ENCODE data around the gene RAC2. TPM values are rescaled to one million over a fixed set of nuclear protein-coding genes. Genes with fewer than 3 reads are reported as not detected.
A peak's percentile ranks its signal among the peaks of the same experiment; 100 is the strongest.

RAC2 gene
- total RNA-seq, 1 experiment from 2014 or later = 50.5 TPM

DNA sequence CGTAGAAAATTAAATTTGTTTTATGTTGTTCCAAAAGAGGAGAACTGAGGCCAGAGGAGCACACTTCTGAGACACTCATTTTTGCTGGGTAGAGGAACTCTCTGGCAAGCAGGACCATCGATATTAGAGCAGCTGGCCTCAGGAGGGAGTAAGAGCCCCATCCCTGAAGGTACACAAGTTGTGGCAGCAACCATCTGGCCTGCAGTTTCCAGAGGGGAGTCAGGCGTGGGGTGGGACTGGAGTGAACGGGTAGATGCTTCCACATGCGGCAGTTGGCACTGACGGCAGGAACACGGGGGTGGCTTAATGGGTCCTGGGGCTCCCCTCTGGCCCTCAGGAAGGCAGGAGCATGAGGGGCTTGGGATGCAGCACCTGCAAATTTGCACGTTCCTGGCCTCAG, 18.6 kb downstream of the RAC2 start:
- BruUV-seq (replicated peaks) = TSS peak; percentile 77
- CTCF ChIA-PET = no interaction called here
- POLR2A ChIA-PET (ENCODE audit: unreplicated experiment) = no interaction called here
- no peaks in the 10 kb centered on the region for H3K9me2 ChIP-seq (replicated peaks; ENCODE audit: low read length)
- no peaks in the 10 kb centered on the region for H3K27me3 ChIP-seq (ENCODE audit: low read length)
- H3K4me1 ChIP-seq (ENCODE audit: insufficient read depth, low read length) = peaks cover 25% of the 10 kb centered on the region
- H2AFZ ChIP-seq (ENCODE audit: low read length) = no peak overlapping the region
- ATAC-seq = no peak
- H3K9ac ChIP-seq (ENCODE audit: low read length) = no peak overlapping the region
- no peaks in the 10 kb centered on the region for H3K79me2 ChIP-seq (ENCODE audit: low read length)
- H3K36me3 ChIP-seq (ENCODE audit: low read depth, low read length) = no peaks in the 10 kb centered on the region; the same call in 1 of the 2 replicates
- H3K4me3 ChIP-seq (ENCODE audit: low read length) = no peak overlapping the region
- H3K9me3 ChIP-seq (ENCODE audit: low read length) = no peaks in the 10 kb centered on the region
- no peak overlapping the region for H3K27ac ChIP-seq (ENCODE audit: low read length)
- TF ChIP-seq EZH2phosphoT487 (IDR thresholded peaks at IDR 0.05; ENCODE audit: borderline replicate concordance, low read length) = no peak
- TF ChIP-seq, protein P1, sequence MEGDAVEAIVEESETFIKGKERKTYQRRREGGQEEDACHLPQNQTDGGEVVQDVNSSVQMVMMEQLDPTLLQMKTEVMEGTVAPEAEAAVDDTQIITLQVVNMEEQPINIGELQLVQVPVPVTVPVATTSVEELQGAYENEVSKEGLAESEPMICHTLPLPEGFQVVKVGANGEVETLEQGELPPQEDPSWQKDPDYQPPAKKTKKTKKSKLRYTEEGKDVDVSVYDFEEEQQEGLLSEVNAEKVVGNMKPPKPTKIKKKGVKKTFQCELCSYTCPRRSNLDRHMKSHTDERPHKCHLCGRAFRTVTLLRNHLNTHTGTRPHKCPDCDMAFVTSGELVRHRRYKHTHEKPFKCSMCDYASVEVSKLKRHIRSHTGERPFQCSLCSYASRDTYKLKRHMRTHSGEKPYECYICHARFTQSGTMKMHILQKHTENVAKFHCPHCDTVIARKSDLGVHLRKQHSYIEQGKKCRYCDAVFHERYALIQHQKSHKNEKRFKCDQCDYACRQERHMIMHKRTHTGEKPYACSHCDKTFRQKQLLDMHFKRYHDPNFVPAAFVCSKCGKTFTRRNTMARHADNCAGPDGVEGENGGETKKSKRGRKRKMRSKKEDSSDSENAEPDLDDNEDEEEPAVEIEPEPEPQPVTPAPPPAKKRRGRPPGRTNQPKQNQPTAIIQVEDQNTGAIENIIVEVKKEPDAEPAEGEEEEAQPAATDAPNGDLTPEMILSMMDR (conservative IDR thresholded peaks at IDR 0.05; ENCODE audit: low read depth, low read length) = 0 out of 2 replicates have a peak, but pooled peaks have one; percentile 16
- no peaks in the 10 kb centered on the region for H4K20me1 ChIP-seq (ENCODE audit: low read length)
- intact Hi-C loops (cut with micrococcal nuclease) = no loop called here
- no peak overlapping the region for H3K4me2 ChIP-seq (ENCODE audit: low read length)
- DNase-seq = no peak
- no peaks in the 10 kb centered on the region for H3F3A ChIP-seq (ENCODE audit: low read length, unreplicated experiment)

GRCh38 chr22:37224757-37225420, 19.2 kb downstream of the RAC2 start:
- CTCF ChIA-PET = no interaction called here
- H3K27me3 ChIP-seq (ENCODE audit: low read length) = no peaks in the 10 kb centered on the region
- H3K4me3 ChIP-seq (ENCODE audit: low read length) = no peak overlapping the region
- POLR2A ChIA-PET (ENCODE audit: unreplicated experiment) = no interaction called here
- H3K9ac ChIP-seq (ENCODE audit: low read length) = no peak overlapping the region
- H3K27ac ChIP-seq (ENCODE audit: low read length) = no peak overlapping the region
- intact Hi-C loops (cut with micrococcal nuclease) = no loop called here
- H3K79me2 ChIP-seq (ENCODE audit: low read length) = no peaks in the 10 kb centered on the region
- BruUV-seq (replicated peaks) = no TSS peak
- DNase-seq (no peak), ATAC-seq (no peak)
- H3K9me3 ChIP-seq (ENCODE audit: low read length) = no peaks in the 10 kb centered on the region
- no peaks in the 10 kb centered on the region for H3K9me2 ChIP-seq (replicated peaks; ENCODE audit: low read length)
- H4K20me1 ChIP-seq (ENCODE audit: low read length) = no peaks in the 10 kb centered on the region
- no peak overlapping the region for H3K4me2 ChIP-seq (ENCODE audit: low read length)
- H3K4me1 ChIP-seq (ENCODE audit: insufficient read depth, low read length) = peaks cover 20% of the 10 kb centered on the region
- TF ChIP-seq EZH2 (IDR thresholded peaks at IDR 0.05; ENCODE audit: low read length, unreplicated experiment) = no peak
- TF ChIP-seq EZH2phosphoT487 (IDR thresholded peaks at IDR 0.05; ENCODE audit: borderline replicate concordance, low read length) = no peak
- TF ChIP-seq, protein P1 (conservative IDR thresholded peaks at IDR 0.05; ENCODE audit: low read depth, low read length) = no peak
- no peaks in the 10 kb centered on the region; the same call in 1 of the 2 replicates for H3K36me3 ChIP-seq (ENCODE audit: low read depth, low read length)
- no peaks in the 10 kb centered on the region for H3F3A ChIP-seq (ENCODE audit: low read length, unreplicated experiment)
- H2AFZ ChIP-seq (ENCODE audit: low read length) = no peak overlapping the region

DNA sequence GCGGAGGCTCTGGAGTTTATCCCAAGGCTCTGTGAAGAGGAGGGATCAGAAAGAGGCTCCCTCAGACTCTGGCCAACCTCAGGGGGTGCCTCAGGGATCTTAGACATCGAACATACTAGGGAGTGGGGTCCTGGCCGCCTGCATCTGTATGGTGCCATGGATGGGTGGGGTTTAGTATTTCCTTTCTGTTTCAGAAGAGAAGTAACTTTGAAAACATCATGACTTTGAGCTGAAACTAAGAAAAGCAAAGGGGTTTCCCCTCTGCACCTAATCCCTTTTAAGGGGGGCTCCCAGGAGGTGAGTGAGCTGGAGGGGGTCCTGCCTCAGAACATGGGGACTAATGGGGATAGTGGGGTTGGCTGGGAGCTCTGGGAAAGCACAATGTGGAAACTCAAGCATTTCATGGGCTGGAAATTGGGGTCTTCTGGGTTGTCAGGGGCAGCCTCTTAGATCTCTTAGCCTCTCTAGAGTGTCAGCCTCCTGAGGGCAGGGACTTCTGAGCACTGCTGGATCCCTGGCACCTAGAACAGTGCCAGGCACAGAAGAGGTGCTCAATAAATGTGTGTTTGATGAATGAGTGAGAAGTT, 20.0 kb downstream of the RAC2 start:
- DNase-seq (no peak), ATAC-seq (no peak)
- no peak for TF ChIP-seq EZH2phosphoT487 (IDR thresholded peaks at IDR 0.05; ENCODE audit: borderline replicate concordance, low read length)
- Histone ChIP-seq H3K9ac (ENCODE audit: low read length) (no peak overlapping the region), H3F3A (ENCODE audit: low read length, unreplicated experiment) (no peaks in the 10 kb centered on the region), H3K27me3 (ENCODE audit: low read length) (no peaks in the 10 kb centered on the region), H3K36me3 (ENCODE audit: low read depth, low read length) (no peaks in the 10 kb centered on the region; the same call in 1 of the 2 replicates), H3K79me2 (ENCODE audit: low read length) (no peaks in the 10 kb centered on the region), H3K4me1 (ENCODE audit: insufficient read depth, low read length) (peaks cover 12% of the 10 kb centered on the region), H4K20me1 (ENCODE audit: low read length) (no peaks in the 10 kb centered on the region), H3K9me2 (replicated peaks; ENCODE audit: low read length) (no peaks in the 10 kb centered on the region), H3K27ac (ENCODE audit: low read length) (no peak overlapping the region), H3K9me3 (ENCODE audit: low read length) (no peaks in the 10 kb centered on the region), H3K4me3 (ENCODE audit: low read length) (no peak overlapping the region), H2AFZ (ENCODE audit: low read length) (no peak overlapping the region), H3K4me2 (ENCODE audit: low read length) (no peak overlapping the region)
- intact Hi-C loops (cut with micrococcal nuclease) = no loop called here
- no TSS peak for BruUV-seq (replicated peaks)
- CTCF ChIA-PET = no interaction called here
- POLR2A ChIA-PET (ENCODE audit: unreplicated experiment) = no interaction called here
